OCI-LY1 (cell line): ENCODE measurements around the gene TNFAIP6.

ENCODE experiments used
- EZH2 ChIP-seq: fragments of 200-600 bp; sonication (generic), shearing (Covaris generic); IDR thresholded peaks from 2 replicates; pipeline ENCODE4 v1.8.0; 2017; ENCODE audit warnings: borderline replicate concordance, mixed run types, mild to moderate bottlenecking, antibody characterized with exemption, low read length, moderate library complexity, mixed read lengths
- TF ChIP-seq, protein P1 (sequence below): fragments of 200-600 bp; sonication (generic), shearing (Covaris generic); IDR thresholded peaks from 2 replicates; pipeline ENCODE4 v1.5.1; 2017; ENCODE audit warnings: mild to moderate bottlenecking, antibody characterized with exemption, low read length, moderate library complexity, mixed read lengths

DNA sequence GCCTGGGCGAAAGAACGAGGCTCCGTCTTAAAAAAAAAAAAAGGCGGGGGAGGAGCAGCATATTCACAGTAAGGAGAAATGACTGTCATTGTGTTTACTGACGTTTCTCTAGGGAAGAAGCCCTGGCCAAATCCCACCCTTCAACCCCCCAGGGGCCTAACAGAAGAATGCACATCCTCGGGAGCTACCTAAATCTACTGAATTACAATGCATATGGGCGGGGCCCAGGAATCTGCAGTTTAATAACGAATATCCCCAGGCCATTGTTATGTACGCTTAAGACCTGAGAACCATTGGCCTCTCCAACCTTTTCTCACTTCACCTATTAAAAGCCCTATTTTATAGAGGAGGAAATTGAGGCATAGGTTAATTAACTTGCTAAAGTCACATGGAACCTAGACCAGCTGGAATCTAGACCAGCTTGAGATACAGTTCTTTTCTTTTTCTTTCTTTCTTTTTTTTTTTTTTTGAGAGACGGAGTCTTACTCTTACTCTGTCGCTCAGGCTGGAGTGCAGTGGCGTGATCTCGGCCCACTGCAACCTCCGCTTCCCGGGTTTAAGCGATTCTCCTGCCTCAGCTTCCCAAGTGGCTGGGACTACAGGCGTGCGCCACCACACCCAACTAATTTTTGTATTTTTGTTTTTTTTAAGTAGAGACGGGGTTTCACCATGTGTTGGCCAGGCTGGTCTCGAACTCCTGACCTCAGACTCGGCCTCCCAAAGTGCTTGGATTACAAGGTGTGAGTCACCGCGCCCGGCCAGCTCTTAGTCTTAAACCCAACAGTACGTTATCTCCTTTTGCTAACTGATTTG is 51.6 kb downstream of the TNFAIP6 start:
- TF ChIP-seq, protein P1, sequence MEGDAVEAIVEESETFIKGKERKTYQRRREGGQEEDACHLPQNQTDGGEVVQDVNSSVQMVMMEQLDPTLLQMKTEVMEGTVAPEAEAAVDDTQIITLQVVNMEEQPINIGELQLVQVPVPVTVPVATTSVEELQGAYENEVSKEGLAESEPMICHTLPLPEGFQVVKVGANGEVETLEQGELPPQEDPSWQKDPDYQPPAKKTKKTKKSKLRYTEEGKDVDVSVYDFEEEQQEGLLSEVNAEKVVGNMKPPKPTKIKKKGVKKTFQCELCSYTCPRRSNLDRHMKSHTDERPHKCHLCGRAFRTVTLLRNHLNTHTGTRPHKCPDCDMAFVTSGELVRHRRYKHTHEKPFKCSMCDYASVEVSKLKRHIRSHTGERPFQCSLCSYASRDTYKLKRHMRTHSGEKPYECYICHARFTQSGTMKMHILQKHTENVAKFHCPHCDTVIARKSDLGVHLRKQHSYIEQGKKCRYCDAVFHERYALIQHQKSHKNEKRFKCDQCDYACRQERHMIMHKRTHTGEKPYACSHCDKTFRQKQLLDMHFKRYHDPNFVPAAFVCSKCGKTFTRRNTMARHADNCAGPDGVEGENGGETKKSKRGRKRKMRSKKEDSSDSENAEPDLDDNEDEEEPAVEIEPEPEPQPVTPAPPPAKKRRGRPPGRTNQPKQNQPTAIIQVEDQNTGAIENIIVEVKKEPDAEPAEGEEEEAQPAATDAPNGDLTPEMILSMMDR = no peak
- no peak for TF ChIP-seq EZH2
